DOHH2 (cell line): ENCODE data around the gene CAPN7.

Experiments
- H3F3A ChIP-seq: fragments of 200-600 bp; sonication (generic), shearing (Covaris generic); 2 replicates; pipeline ENCODE4 v1.6.0; 2016; ENCODE audit warnings: antibody characterized with exemption, mild to moderate bottlenecking; ENCODE audit not compliant: control insufficient read depth, insufficient read depth
- H3K27ac ChIP-seq: fragments of 200-600 bp; sonication (generic); 2 replicates; pipeline ENCODE4 v1.5.1; 2014; ENCODE audit warnings: low read depth, mild to moderate bottlenecking, low read length, moderate library complexity
- H3K27me3 ChIP-seq: fragments of 200-600 bp; sonication (generic); 2 replicates; pipeline ENCODE4 v1.6.1; 2014; ENCODE audit warnings: mild to moderate bottlenecking, low read length, mixed read lengths; ENCODE audit not compliant: control insufficient read depth
- H3K36me3 ChIP-seq: fragments of 200-600 bp; sonication (generic); 2 replicates; pipeline ENCODE4 v1.6.1; 2014; ENCODE audit warnings: mild to moderate bottlenecking, low read length, moderate library complexity, mixed read lengths; ENCODE audit not compliant: control insufficient read depth
- H3K4me1 ChIP-seq: fragments of 200-600 bp; sonication (generic); 2 replicates; pipeline ENCODE4 v1.6.1; 2014; ENCODE audit warnings: mild to moderate bottlenecking, low read length, mixed read lengths; ENCODE audit not compliant: control insufficient read depth
- H3K4me2 ChIP-seq: fragments of 200-600 bp; sonication (generic); 2 replicates; pipeline ENCODE4 v1.6.0; 2014; ENCODE audit warnings: mild to moderate bottlenecking, low read length, moderate library complexity
- H3K4me3 ChIP-seq: fragments of 200-600 bp; sonication (generic); 2 replicates; pipeline ENCODE4 v1.5.1; 2014; ENCODE audit warnings: mild to moderate bottlenecking, low read length, mixed read lengths
- H3K79me2 ChIP-seq: fragments of 200-600 bp; sonication (generic); 2 replicates; pipeline ENCODE4 v1.6.1; 2014; ENCODE audit warnings: mild to moderate bottlenecking, low read length, mixed read lengths; ENCODE audit not compliant: control insufficient read depth
- H3K9me2 ChIP-seq: fragments of 200-600 bp; sonication (generic); replicated peaks from 2 replicates; pipeline ENCODE4 v1.6.1; 2014; ENCODE audit warnings: mild to moderate bottlenecking, low read length, mixed read lengths; ENCODE audit not compliant: control insufficient read depth
- H3K9me3 ChIP-seq: fragments of 200-600 bp; sonication (generic); 2 replicates; pipeline ENCODE4 v1.6.1; 2014; ENCODE audit warnings: antibody characterized with exemption, low read length, mixed read lengths; ENCODE audit not compliant: control insufficient read depth, insufficient read depth
- H4K20me1 ChIP-seq: fragments of 200-600 bp; sonication (generic); 2 replicates; pipeline ENCODE4 v1.6.0; 2014; ENCODE audit warnings: low read depth, mild to moderate bottlenecking, antibody characterized with exemption, low read length, moderate library complexity; ENCODE audit not compliant: control insufficient read depth, insufficient read depth
- CTCF ChIP-seq: fragments of 200-600 bp; sonication (generic); IDR thresholded peaks from one replicate; pipeline ENCODE4 v1.5.1; 2014; ENCODE audit warnings: antibody characterized with exemption, mild to moderate bottlenecking, low read depth, low read length; ENCODE audit not compliant: poor library complexity, severe bottlenecking
- EZH2phosphoT487 ChIP-seq: fragments of 200-600 bp; sonication (generic); IDR thresholded peaks from 2 replicates; pipeline ENCODE4 v1.6.1; 2017; ENCODE audit warnings: borderline replicate concordance, mild to moderate bottlenecking, antibody characterized with exemption, low read length, moderate library complexity, mixed read lengths

Gene CAPN7

GRCh38 chr3:15199493-15200105 lies 6.4 kb upstream of the CAPN7 start:
- H3K27ac ChIP-seq = no peak overlapping the region
- H3K4me3 ChIP-seq = no peak overlapping the region
- no peak overlapping the region for H3K4me2 ChIP-seq
- H3K36me3 ChIP-seq = no peaks in the 10 kb centered on the region
- H3K27me3 ChIP-seq = peaks cover 7% of the 10 kb centered on the region
- H4K20me1 ChIP-seq = no peaks in the 10 kb centered on the region
- H3K4me1 ChIP-seq = peaks cover 21% of the 10 kb centered on the region
- H3K9me3 ChIP-seq = no peaks in the 10 kb centered on the region
- peaks cover 3% of the 10 kb centered on the region; the same call in 1 of the 2 replicates for H3F3A ChIP-seq
- no peaks in the 10 kb centered on the region for H3K9me2 ChIP-seq
- TF ChIP-seq CTCF (no peak), EZH2phosphoT487 (no peak)
- H3K79me2 ChIP-seq = no peaks in the 10 kb centered on the region

- H3K4me1 ChIP-seq = peaks cover 39% of the 10 kb centered on the region
- TF ChIP-seq EZH2phosphoT487 (no peak), CTCF (no peak)
- H3K27me3 ChIP-seq = no peaks in the 10 kb centered on the region
- no peak overlapping the region for H3K4me2 ChIP-seq
- H3F3A ChIP-seq = peaks cover 7% of the 10 kb centered on the region
- no peaks in the 10 kb centered on the region for H3K9me3 ChIP-seq
- H3K27ac ChIP-seq = no peak overlapping the region
- H3K9me2 ChIP-seq = no peaks in the 10 kb centered on the region
- H3K36me3 ChIP-seq = peaks cover 19% of the 10 kb centered on the region
- peaks cover 29% of the 10 kb centered on the region for H3K79me2 ChIP-seq
- H4K20me1 ChIP-seq = 0 out of 2 replicates have a peak, but pooled peaks cover 4% of the 10 kb centered on the region
- no peak overlapping the region for H3K4me3 ChIP-seq
These were observed 2.0 kb upstream of the CAPN7 start for GRCh38 chr3:15204005-15204404.

- 0 out of 2 replicates have a peak, but pooled peaks cover 4% of the 10 kb centered on the region for H4K20me1 ChIP-seq
- H3K4me1 ChIP-seq = peaks cover 49% of the 10 kb centered on the region
- peaks cover 7% of the 10 kb centered on the region for H3F3A ChIP-seq
- H3K36me3 ChIP-seq = peaks cover 31% of the 10 kb centered on the region
- peaks cover 44% of the 10 kb centered on the region for H3K79me2 ChIP-seq
- no peaks in the 10 kb centered on the region for H3K9me2 ChIP-seq
- TF ChIP-seq CTCF (no peak), EZH2phosphoT487 (no peak)
- H3K4me2 ChIP-seq = peak overlapping the region; percentile 89
- H3K9me3 ChIP-seq = no peaks in the 10 kb centered on the region
- H3K27me3 ChIP-seq = no peaks in the 10 kb centered on the region
- peak overlapping the region; percentile 91 for H3K4me3 ChIP-seq
- peak overlapping the region; percentile 3; the same call in 1 of the 2 replicates for H3K27ac ChIP-seq
These were observed 538 bp upstream of the CAPN7 start for GRCh38 chr3:15205482-15205933.
